AG04449 (cell line): Measurements from ENCODE around the gene FANCC.

Source experiments
- CTCF ChIA-PET: fragments of 350-600 bp; formaldehyde crosslinking; extraction: SDS; loops from one replicate; lab custom pipeline; 2021; ENCODE audit warnings: antibody characterized with exemption; lab: Yijun Ruan, JAX
- POLR2A ChIA-PET: fragments of 400-600, 350-600 bp; formaldehyde crosslinking; extraction: SDS; loops from one replicate; lab custom pipeline; 2020; ENCODE audit warnings: antibody characterized with exemption, inconsistent platforms; lab: Yijun Ruan, JAX
- DNase-seq: peaks from one replicate; pipeline ENCODE4 v3.0.0-alpha.2; 2010; ENCODE audit warnings: low read depth, low spot score
- H3K4me3 ChIP-seq: 2 replicates; pipeline ENCODE4 v1.5.1; 2011; ENCODE audit warnings: low read depth, mild to moderate bottlenecking, control low read depth, low read length
- TF ChIP-seq, protein P1 (sequence below): IDR thresholded peaks from one replicate; pipeline ENCODE4 v1.5.1; 2011; ENCODE audit warnings: mild to moderate bottlenecking, moderate library complexity, low read length, control low read depth, inconsistent platforms; ENCODE audit not compliant: insufficient read depth; ENCODE audit errors: missing control alignments

The FANCC gene

DNA sequence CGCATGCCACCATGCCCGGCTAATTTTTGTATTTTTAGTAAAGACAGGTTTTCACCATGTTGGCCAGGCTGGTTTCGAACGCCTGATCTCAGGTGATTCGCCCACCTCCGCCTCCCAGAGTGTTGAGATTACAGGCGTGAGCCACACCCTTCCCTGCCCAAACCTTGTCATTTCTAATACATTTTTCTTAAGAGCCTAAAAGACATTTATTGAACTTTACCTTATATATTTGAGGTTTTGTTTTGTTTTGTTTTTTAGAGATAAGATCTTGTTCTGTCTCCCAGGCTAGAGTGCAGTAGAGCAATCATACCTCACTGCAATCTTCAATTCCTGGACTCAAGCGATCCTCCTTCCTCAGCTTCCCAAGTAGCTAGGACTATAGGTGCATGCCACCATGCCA lies 39.8 kb upstream of the FANCC start:
- ChIA-PET POLR2A (no interaction called here), CTCF (no interaction called here)
- H3K4me3 ChIP-seq, result no peak overlapping the region
- TF ChIP-seq, protein P1, sequence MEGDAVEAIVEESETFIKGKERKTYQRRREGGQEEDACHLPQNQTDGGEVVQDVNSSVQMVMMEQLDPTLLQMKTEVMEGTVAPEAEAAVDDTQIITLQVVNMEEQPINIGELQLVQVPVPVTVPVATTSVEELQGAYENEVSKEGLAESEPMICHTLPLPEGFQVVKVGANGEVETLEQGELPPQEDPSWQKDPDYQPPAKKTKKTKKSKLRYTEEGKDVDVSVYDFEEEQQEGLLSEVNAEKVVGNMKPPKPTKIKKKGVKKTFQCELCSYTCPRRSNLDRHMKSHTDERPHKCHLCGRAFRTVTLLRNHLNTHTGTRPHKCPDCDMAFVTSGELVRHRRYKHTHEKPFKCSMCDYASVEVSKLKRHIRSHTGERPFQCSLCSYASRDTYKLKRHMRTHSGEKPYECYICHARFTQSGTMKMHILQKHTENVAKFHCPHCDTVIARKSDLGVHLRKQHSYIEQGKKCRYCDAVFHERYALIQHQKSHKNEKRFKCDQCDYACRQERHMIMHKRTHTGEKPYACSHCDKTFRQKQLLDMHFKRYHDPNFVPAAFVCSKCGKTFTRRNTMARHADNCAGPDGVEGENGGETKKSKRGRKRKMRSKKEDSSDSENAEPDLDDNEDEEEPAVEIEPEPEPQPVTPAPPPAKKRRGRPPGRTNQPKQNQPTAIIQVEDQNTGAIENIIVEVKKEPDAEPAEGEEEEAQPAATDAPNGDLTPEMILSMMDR, result no peak
- DNase-seq, result no peak

DNA sequence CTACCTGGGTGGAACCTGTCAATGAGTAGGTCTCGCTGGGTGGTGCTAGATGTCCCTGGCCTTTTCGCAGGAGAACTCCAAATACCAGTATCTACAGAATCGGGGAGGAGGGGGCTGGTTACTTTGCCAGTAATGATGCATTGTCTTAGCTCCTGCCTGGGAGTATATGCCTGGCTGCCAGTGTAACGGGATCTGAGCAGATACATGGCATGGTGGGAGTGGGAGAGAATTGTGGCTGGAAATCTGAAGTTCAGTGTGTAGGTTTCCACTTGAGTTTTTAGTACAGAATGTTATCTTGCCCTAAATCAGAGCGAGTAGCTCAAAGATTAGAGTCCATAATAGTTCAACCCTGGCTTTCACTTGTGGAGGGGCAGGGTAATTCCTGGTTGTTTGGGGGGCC lies 38.0 kb upstream of the FANCC start:
- CTCF ChIA-PET, result interaction anchor here (0.8 to 1.4 kb wide), 2 partner anchors 10 to 14 kb away, joined by 3 to 5 read pairs; no protein-coding TSS in a partner anchor
- TF ChIP-seq, protein P1, result no peak
- POLR2A ChIA-PET, result no interaction called here
- no peak overlapping the region for H3K4me3 ChIP-seq
- no peak for DNase-seq

DNA sequence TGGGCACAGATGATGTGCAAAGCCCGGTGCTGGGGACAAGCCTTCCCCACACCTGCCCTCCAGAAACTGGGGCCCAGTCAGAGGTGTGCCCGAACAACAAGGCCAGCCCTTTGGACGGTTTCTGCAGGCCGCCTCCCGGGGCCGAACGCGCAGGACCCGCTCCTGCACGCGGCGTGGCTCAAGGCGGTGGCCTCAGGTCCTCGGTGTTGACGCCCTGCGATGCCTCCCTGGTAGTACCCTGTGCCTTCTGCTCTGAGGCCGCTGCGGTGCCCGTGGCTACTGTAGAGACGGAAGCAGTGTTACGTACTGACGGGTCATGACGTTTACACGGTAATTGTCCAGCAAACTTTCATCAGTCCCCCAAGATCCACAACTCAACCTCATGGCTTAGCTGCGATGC lies 33.5 kb upstream of the FANCC start:
- POLR2A ChIA-PET, result no interaction called here
- no peak overlapping the region for H3K4me3 ChIP-seq
- TF ChIP-seq, protein P1, result no peak
- CTCF ChIA-PET, result no interaction called here
- DNase-seq, result no peak

DNA sequence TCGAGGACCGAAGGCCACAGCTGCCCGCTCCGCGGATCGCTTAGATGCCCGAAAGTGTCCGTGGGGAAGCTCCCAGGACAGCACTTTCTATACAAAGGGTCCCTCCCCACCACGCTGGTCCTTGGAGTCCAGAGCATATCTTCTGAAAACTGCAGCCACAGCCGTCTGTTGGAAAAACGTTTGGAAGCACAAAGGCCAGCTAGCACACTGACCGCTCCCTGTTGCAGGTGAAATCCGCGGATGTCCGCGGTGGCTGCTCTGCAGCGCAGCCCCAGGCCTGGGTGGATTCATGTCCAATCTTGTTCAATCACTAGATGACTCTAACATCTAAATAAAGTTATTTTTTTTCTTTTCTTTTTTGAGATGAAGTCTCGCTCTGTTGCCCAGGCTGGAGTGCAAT lies 32.8 kb upstream of the FANCC start:
- no peak for DNase-seq
- CTCF ChIA-PET, result no interaction called here
- no peak overlapping the region for H3K4me3 ChIP-seq
- POLR2A ChIA-PET, result no interaction called here
- TF ChIP-seq, protein P1, result no peak

DNA sequence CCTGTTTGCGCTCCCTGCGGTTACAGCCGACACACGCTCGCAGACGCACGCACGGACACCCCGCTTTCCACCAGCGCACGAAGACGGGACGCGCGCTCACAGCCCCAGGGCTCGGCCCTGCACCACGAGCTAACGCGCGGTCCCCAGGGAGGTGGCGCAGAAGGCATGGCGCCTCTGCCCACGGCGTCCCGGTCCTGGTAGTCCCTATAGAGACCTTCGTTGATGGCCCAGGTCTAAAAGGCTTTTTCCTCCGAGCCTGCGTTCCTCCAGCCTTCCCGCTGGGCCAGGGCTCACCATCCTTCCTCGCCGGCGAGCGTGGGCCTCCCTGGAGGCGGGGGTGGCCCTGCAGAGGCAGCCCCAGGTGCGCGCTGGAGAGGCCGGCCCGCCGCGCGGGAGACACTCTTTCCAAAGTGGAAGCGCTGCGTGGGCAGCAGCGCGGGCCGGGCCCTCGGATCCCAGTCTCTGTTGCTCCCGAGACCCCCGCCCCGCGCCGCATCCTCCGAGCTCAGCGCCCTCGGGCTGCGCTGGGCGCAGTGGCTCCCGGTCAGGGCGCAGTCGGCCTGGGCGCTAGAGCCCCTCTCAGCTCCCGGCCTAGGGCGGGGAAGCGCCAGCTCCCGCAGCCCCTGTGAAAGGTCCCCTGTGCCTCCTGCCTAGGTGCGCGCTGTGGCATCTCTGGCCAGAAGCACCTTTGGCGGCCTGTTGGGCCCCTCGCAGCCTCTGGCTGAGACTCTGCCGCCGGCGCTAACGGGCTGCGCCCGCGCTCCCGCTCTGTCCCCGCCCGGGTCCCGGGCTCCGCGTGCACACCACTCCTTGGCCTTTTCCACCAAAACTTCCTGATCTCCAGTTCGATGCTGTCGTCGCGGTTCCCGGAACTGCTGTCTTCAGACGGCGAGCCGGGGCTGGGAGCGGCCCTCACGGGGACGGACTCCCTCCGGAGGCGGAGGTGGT lies 31.9 kb upstream of the FANCC start:
- TF ChIP-seq, protein P1, result no peak
- H3K4me3 ChIP-seq, result peak overlapping the region; percentile 42
- ChIA-PET CTCF (interaction anchor here (0.8 to 1.0 kb wide), 2 partner anchors 12 to 34 kb away, joined by 3 read pairs; no protein-coding TSS in a partner anchor), POLR2A (no interaction called here)
- no peak for DNase-seq

DNA sequence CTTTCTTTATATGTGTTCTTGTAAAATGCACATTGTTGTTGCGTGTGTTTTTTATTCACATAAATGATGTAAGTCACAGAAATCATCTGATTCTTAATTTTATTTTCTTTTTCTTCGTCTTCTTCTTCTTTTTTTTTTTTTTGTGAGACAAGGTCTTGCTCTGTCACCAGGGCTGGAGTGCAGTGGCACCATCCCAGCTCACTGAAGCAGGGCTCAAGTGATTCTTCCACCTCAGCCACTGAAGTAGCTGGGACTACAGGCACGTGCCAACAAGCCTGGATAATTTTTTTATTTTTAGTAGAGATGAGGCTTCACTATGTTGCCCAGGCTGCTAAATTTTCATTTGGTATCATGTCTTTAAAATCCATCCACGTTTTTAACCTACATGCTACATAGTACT lies 28.5 kb upstream of the FANCC start:
- no peak overlapping the region for H3K4me3 ChIP-seq
- TF ChIP-seq, protein P1, result no peak
- POLR2A ChIA-PET, result no interaction called here
- CTCF ChIA-PET, result no interaction called here
- no peak for DNase-seq
